Measurements from ENCODE around the gene SLC9A9.

The SLC9A9 gene

DNA sequence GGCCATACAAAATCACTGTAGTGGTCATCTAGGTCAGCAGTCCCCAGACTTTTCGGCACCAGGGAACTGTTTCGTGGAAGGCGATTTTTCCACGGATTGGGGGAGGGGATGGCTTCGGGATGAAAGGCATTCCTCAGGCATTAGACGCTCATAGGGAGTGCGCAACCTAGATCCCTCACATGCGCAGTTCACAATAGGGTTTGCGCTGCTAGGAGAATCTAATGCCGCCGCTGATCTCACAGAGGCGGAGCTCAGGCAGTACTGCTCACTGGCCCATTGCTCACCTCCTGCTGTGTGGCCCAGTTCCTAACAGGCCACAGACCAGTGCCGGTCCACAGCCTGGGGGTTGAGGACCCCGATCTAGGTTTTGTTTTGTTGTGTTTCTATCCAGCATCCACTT, 200.1 kb downstream of the SLC9A9 start:
- DNase-seq (ENCODE audit: low spot score) = no peak

DNA sequence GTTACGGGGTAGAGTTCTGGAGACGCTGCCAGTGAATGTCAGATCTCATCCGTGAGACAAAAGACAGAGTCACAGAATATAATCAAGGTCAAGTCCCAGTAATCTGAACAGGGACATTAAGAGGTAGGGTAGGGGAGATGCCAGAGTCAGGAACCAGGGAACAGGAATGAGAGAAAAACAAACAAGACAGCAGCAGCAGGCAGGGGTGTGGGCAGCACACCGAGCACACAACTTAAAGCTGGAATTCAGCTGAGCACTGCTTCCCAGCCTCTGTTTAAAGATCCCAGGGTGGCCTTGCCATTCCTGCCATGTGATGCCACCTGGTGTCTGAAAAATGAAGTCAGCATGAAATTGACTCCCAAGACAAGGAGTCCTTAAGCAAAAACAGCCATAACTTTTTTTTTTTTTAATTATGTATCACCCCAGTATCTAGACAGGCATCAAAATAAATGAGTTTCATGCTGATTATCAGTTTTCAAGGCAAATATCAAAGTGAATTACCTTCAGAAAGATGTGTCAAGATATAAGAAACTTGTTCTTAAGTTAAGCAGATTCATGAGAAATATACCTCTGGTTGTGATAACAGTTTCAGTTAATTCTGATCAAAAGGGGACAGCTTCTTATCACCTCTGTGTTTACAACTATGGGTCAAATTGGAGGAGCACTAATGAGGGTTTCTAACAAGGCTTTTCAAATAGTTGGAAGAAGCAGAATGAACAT, 203.7 kb downstream of the SLC9A9 start:
- DNase-seq (ENCODE audit: low spot score) = no peak

DNA sequence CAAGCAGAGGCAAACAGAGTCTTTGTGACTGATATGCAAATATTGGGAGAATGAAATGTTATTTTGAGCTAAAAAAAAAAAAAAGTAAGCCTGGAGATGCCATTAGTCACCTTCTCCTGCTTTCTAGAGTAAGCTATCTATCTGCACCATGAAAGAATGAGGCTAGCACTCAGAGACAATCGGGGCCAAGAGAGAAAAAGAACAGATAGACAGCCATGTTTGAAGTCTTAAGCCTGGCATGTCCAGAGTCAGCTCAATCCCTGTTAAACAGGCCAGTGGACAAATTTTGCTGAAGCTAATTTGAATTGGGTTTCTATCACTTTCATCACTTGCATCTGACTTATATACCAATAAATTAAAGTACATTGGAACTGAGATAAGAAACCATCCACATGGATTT, 204.4 kb downstream of the SLC9A9 start:
- DNase-seq (ENCODE audit: low spot score) = no peak

DNA sequence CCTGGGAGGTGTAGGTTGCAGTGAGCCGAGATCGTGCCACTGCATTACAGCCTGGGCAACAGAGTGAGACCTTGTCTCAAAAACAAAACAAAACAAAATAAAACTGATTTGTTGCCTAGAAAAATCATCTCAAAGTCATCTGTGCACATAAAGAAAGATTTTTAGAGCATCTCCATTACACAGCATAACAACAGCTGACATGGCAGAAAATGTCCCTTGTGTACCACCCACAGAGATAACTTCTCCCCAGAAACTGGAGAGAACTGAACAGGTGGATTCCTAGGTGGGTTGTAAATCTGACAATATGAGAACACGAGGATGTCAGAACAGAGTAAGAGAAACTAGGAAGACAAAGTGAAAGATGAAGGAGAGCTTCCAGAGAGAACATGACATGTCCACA, 207.5 kb downstream of the SLC9A9 start:
- DNase-seq (ENCODE audit: low spot score) = no peak

DNA sequence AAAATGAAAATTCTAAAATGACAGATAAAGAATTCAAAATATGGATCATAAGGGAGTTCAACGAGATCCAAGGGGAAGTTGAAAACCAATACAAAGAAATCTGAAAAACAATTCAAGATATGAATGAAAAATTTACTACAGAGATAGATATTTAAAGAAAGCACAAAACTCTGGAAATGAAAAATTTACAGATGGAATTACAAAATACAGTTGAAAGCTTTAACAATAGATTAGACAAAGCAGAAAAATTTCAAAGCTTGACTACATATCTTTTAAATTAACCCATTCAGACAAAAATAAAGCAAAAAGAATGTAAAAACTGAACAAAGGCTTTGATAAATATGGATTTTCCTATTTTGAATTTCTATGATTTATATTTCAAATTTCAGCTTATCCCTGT, 211.1 kb downstream of the SLC9A9 start:
- DNase-seq (ENCODE audit: low spot score) = no peak

DNA sequence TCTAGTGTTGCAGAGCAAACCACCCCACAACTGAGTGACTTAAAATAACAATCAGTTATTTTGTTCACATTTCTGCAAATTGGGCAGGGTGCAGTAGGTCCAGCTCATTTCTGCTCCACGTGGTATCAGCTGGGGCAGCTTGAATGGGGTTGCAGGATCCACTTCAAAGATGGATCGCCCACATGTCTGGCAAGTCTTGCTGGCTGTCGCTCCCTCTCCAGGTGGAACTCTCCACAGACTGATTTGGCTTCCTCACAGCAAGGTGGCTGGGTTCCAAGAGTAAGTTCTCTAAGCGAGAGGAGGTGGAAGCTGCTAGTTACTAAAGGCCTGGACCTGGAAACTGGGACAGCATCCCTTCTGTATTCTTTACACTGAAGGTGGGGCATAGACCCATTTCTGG, 213.3 kb downstream of the SLC9A9 start:
- DNase-seq (ENCODE audit: low spot score) = no peak

DNA sequence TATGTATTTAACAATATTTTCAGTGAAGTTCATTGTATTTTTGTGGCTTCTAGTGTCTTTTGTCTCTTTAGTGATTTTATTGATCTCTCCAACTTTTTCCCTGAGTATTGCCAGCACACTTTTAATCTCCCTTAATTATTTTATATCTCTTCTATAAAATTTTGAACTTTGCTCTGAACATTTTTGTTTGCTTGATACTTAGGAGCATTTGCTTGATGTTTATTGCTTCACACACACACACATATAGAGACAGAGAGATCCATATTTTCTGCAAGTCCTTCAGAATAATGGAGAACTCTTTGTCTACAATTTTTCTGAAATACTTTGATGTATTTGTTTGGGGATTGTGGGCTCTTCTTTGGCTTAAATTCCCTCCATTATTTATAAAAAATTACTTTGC, 213.8 kb downstream of the SLC9A9 start:
- DNase-seq (ENCODE audit: low spot score) = no peak

DNA sequence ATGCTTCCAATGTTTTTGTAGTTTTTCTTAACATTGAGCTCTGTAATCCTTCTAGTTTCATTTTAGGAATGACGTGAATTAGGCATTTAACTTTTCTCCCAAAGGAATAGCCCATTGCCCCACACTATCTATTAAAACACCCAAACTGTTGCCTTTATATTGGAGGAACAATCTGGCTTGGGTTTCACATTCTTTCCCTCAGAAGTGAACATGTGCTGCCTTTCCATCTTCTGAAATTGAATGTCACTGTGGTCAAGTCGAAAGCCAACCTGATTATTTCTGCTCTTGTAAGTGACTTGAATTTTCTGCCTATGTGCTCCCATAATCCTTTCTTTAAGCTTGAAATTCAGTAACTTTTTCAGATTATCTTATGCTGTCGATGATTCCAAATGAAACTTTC, 214.5 kb downstream of the SLC9A9 start:
- DNase-seq (ENCODE audit: low spot score) = no peak

DNA sequence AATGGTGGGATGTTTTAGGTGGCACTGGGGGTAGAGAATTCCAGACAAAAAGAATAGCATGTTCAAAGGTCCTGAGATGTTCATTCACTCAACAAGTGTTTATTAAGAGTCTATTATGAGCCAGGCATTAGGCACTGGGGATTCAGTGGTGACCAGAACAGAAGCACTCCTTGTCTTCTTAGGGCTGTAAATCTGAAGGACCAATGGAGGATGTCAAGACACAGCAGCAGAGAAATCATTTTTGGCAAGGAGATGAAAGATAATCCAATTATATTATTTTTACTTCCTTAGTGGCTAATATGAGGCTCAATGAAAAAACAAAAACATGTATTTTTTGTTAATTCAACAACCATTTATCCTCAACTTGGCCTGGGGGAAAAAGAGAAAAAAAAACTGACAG, 218.5 kb downstream of the SLC9A9 start:
- DNase-seq (ENCODE audit: low spot score) = no peak

DNA sequence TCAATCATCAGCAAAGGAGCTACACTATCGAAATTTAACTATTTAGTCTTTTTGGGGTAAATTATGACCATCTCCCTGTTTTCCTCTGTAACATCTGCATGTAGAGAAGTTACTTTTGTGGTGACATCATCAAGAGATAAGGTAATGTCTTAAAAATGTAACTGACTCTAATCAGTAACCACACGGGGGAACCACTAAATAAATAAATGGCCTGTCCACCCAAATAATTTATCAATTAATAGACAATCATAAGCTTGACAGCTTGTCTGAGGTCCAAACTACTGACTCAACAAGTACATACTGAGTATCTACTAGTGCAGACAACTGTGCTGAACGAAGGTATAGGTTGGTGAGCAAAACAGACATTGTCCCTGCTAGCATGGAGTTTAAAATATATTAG, 219.3 kb downstream of the SLC9A9 start:
- no peak for DNase-seq (ENCODE audit: low spot score)

DNA sequence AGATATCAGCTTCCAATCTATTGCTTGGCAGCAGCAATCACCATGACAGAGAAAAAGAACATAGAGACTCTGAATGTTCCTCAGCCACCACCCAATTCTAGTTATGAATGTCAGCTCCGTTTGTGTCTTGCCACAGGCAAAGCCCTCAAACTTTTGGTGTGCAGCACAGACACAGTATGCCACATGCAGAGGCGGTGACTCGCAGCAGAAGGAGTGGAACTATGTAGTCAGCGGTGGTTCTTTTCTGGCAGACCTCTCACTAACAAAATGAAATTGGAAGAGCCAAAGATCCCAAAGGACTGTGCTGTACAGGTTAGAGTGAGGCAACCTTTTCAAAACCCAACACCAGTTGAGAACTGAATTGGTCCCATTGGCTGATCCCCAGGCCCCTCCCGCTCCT, 220.9 kb downstream of the SLC9A9 start:
- no peak for DNase-seq (ENCODE audit: low spot score)

DNA sequence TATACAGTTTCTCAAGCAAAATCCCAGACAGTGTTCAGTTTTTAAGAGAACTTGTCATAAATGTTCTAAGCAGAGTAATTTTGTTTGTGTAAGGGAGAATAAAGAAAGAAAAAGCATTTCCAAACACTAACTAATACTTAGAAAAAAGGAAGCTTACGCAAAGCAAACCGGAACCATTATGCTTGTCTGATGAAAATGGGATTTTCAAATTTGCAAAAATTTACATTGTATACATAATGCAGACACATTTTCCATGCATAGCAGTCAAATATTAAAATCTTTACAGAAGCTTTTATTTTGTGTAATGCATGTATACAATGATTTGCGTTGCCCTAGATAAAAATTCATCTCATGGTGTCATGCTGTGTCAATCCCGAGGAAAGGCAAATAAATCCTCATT, 229.0 kb downstream of the SLC9A9 start:
- no peak for DNase-seq (ENCODE audit: low spot score)

DNA sequence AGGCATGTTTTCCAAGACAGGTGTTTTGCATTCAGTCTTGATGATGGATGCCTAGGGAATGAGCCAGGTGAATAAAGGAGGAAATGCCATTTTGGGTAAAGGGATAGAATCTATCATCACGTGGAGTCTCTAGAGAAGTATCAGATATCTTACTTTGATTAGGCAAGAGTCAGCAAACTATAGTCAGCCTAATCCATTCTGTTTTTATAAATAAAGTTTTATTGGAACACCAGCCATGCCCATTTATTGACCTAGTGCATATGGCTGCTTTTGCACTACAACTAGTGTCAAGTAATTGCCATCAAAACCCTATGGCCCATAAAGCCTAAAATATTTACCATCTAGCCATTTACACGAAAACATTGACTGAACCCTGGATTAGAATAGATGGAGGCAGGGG, 231.2 kb downstream of the SLC9A9 start:
- DNase-seq (ENCODE audit: low spot score) = no peak

DNA sequence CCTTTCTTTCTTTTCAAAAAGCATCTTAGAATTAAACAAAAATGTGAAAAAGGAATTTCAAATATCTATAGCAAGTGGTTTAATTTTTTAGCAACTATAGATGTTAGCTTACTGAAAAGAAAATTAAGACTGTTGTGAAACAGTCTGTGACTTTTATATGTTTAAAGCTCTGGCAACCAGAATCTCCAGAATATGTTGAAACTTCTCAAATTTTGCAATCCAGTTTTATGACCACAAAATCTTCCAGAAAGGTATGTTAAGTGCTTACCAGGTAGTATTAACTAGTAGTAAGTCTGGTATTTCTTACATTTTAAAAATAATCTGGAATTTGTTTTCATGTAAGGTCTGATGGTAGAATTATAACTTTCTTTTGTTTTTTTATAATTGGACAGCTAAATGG, 235.0 kb downstream of the SLC9A9 start:
- no peak for DNase-seq (ENCODE audit: low spot score)

DNA sequence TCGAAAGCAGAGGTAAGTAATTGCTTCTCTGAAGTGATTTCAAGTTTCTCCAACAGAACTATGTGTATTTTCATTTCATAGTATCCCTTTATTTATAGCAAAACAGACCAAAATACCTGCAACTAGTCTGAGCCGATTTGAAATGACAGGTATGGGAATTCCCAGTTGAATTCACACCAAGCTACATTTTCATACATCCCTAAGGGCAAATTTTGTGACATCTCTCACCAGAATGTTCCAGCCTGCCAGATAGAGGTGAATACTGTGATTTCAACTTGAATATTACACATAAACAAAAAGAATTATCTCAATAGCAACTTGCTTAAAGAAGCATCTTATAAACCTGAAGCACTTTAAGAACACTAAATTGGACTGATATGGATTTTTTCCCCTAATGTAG, 235.7 kb downstream of the SLC9A9 start:
- DNase-seq (ENCODE audit: low spot score) = no peak

DNA sequence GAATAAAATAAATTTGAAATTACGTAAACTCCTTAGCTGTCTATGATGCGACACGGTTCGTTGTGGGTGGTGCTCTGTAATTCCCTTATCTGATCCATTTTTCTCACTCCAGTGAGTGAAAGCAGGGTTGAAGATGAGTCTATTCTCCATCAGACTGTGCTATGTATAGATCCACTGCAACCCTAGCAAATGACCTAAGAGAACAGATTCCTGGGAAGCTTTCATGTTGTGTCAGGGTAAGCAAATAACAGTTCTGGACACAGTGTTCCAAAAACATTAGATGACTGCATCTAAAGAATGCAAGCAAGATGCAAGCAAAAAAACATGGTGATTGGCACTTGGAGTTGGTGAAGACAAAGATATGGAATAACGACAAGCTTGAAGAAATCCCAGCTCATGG, 239.3 kb downstream of the SLC9A9 start:
- no peak for DNase-seq (ENCODE audit: low spot score)

DNA sequence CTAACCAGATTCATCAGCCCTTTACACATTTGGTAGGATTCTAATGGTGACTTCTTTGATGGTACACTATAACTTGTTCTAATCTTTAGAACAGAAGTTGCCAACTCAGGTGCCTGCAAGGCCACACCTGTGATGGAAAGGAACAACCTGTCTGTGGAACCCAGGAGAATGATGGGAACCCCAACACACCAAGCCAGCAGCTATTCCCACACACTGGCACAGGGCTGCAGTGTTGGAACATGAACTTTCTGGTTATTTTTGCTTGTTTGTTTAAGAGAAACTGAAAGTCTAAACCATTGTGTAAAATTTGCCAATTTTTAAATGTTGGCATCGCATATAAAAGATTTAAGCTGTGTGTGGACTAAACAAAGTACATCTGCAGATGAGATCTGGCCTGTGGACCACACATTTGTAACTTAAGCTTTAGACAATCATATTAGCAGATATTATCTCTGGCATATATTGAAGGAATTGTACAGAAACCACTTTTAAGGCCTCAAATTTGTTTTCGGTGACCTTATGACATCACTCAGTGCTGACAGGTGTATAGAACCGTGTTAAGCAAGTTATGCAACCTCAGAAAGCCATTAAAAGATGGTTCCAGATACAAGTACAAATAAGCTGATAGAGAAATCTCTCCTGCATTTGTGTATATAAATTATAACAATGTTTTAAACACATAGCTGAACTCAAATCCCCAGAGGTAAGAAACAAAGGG, 242.9 kb downstream of the SLC9A9 start:
- no peak for DNase-seq (ENCODE audit: low spot score)

DNA sequence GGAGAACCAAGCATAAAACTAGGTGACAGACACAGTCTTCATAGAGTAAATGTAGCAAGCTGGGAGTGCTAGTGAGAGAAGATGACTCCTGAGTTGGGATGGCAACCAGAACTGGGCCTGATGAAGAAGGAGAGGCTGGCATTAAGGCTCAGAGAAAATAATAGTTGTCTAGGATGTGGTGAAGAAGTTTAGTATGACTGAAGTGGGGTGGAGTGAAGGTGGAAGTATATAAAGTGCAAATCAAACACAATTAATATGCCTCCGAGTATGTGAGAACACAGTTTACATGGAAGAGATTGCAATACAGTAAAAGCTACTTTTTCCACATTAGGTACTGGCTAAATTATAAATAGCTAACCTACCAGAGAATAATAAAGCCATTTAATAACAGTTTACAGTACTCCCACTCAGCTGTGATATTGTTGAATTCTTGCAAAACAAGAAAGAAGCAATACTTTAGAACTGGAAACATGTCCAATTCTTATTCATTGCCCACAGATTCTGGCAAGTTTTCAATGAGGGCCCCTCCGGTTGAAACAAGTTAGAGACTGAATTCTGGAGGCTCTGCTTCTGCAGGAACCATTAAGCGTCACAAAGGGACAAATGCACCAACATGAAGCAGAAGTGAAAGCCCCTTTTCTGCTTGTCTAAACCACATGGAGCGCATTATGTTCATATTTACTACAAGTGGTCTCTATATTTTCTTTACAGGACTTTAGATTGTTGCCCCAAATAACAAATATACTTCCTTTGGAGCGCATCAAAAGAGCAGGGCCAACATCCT, 243.7 kb downstream of the SLC9A9 start:
- no peak for DNase-seq (ENCODE audit: low spot score)

DNA sequence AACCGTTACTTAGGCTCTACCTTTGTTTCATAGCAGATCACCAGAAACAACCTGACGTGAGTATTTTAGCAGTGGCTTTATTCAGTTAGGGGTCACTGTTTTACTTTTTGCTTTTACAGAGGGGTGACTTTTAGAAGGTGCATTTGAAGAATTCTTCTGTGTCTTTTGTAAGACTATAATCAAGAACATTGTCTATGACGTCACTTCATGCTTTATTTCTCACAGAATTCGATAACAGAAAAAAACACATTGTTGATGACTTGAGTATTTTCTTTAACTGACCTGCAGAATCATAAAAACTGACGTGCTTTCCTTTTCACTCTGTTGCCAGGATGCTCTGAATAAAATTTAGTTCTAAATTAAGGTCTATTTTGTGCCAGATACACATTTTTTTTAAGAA, 244.5 kb downstream of the SLC9A9 start:
- DNase-seq (ENCODE audit: low spot score) = no peak

DNA sequence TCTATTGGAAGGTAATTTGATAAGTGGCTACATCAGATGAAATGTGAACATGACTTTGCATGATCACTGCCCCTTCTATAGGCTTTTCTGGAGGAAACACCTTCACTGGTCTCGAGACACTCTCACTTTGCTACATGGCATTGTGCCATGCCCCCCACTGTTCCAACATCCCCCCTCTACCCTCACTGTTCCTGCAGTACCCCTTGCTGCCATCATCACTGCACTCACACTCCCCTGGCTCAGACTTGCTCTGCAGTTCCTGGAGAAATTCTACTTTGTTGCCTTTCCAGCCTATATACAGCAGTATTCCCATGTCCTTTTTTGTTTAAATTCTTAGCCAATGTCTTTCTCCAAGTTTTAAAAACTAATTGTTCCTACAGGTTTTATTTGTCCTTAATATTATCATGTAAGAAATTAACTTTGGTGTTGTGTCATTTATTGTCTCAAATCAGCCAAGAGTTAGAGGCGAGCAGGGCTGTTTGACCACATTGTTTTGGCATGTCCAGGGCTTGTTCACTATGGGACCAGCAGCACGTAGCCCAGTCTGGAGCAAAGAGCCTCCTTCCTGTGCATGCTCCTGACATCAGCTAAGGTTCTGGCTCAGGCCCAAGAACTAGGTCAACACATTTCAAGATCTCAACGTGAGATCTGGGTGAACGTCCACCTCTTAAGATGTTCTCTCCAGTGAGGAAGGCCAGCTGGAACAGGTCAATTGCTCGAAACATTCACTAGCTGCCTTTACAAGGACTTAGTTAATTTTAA, 246.4 kb downstream of the SLC9A9 start:
- DNase-seq (ENCODE audit: low spot score) = no peak

DNA sequence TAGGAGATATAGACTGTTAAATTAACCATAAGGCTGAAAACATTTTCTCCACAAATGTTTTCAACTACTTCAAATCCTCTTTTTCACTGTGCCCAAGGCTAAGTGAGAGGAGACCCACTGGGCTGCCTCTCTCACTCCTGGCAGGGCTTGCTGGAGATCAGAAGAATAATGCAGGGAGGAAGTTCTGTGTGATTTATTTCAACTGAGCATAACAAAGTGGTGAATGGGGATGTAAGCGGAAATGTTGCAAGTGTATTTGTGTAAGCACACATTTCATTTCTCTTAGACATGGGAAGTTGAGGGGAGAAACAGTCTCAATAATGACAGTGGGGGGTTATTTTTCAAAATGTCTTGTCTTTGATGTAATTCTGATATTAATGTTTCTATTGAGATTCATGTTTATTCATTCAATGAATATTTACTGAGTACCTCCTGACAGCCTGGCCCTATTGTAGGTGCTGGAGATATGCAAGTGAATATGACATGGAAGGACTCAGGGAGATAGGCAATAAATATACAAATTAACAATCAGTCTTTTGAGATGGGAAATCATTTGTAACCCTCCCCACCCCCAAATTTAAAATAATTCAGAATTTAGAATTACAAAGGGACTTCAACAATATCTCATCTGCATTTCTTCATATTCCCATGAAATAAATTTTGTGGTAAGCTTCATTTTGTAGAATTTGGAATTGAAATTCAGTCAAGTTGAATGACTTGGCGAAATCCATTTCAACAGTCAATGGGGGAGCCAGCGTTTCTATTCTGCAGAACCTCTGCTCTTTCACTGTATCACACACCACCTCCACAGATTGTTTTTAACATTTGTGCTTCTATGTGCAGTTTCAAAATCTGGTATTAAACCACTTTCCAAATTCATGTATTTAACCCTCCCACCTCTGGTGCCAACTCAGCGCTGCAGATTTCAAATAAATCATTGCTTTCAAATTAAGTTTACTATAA, 247.2 kb downstream of the SLC9A9 start:
- no peak for DNase-seq (ENCODE audit: low spot score)

Measured in CD4-positive, alpha-beta T cell treated with Interleukin-15 for 4 hours (primary cell).